ENCODE results near the gene RPL29.

RPL29 gene

DNA sequence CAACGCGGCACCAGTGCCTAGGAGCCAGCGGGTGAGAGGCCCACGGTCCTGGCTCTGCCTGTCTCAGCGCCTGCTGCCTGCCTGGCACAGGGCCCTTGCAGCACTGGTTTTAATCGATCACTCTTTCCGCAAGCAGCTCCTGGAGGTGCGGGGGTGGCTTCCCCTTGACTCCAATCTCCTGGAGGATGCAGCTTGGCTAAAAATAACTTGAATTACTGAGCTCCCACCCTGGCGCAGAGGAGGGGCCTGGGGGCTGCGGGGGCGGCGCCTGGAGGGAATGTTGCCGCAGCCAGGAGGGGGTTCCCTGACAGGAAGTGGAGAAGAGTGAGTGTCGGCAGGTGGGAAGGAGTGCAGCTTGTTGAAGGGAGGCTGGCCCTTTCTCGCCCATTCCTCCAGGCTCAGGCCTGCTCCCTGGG lies 9.9 kb upstream of the RPL29 start:
- peak; percentile 50 for DNase-seq (ENCODE audit: low read depth, low spot score)
- no peaks in the 10 kb centered on the region for H3K36me3 ChIP-seq (ENCODE audit: insufficient read depth, low read length)
- H3K9ac ChIP-seq (ENCODE audit: insufficient read length) = no peak overlapping the region
- H3K4me3 ChIP-seq = peak overlapping the region; percentile 48
- no peak; the same call in none of the 2 replicates for TF ChIP-seq POLR2AphosphoS5 (IDR thresholded peaks at IDR 0.05; ENCODE audit: borderline replicate concordance, low read depth, low read length)
- H3K27ac ChIP-seq = 0 out of 2 replicates have a peak overlapping the region, but pooled peaks have one; percentile 31
- no peaks in the 10 kb centered on the region for H3K9me3 ChIP-seq (ENCODE audit: low read depth, low read length)

DNA sequence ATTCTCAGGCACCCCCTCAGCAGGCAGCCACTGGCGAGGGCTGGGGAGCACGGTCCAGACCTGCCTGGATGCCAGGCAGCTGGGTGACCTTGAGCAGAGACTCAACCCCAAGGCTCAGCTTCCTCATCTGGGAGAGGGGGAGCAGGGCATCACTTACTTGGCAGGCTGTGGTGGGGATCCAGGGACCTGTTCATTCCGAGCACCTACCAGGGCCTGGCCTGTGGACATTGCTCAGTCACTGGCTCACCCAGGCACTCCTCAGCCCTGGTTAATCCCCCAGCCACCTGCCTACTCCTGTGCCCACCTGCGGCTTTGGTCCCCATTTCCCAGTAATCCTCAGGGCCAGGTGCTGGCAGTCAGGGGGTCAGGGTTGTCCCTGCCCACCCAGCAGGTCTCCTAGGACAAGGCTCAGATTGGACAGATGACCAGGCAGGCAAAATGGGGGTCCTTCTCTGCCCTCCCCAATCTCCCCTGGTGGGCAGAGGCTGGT lies 9.3 kb upstream of the RPL29 start:
- Histone ChIP-seq H3K4me3 (peak overlapping the region; percentile 48), H3K9ac (ENCODE audit: insufficient read length) (peak overlapping the region; percentile 45), H3K9me3 (ENCODE audit: low read depth, low read length) (no peaks in the 10 kb centered on the region), H3K27ac (peak overlapping the region; percentile 31; the same call in 1 of the 2 replicates), H3K36me3 (ENCODE audit: insufficient read depth, low read length) (no peaks in the 10 kb centered on the region)
- TF ChIP-seq EZH2 (IDR thresholded peaks at IDR 0.05) = no peak
- DNase-seq (ENCODE audit: low read depth, low spot score) = no peak

GRCh38 chr3:52004163-52004787 lies 8.6 kb upstream of the RPL29 start:
- Histone ChIP-seq H3K9ac (ENCODE audit: insufficient read length) (no peak overlapping the region), H3K4me3 (no peak overlapping the region), H3K36me3 (ENCODE audit: insufficient read depth, low read length) (no peaks in the 10 kb centered on the region), H3K9me3 (ENCODE audit: low read depth, low read length) (no peaks in the 10 kb centered on the region), H3K27ac (no peak overlapping the region)
- no peak for DNase-seq (ENCODE audit: low read depth, low spot score)
- TF ChIP-seq POLR2AphosphoS5 (IDR thresholded peaks at IDR 0.05; ENCODE audit: borderline replicate concordance, low read depth, low read length) (no peak), FOXP2 (optimal IDR thresholded peaks at IDR 0.05; ENCODE audit: control extremely low read depth, extremely low read length, insufficient read depth) (no peak), EZH2 (IDR thresholded peaks at IDR 0.05) (no peak)

DNA sequence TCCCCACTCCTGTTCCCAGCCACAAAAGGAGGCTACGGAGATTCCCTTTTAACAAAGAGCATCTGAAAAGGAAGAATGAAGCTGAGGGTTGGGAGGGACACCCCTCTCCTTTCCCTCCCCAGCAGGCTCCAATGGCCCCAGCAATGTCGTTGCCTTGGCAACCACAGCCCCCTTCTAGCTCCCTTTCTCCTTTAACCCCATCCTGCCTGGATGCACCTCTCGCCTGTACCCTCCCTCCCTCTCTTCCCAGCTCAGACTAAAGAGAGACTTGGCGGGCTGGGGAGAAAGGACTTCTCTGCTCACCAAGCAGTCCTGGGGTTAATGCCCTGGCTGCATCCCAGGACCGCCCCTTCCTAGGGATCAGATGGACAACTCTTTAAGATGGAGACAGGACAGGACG lies 7.1 kb upstream of the RPL29 start:
- no peak for TF ChIP-seq FOXP2 (optimal IDR thresholded peaks at IDR 0.05; ENCODE audit: control extremely low read depth, extremely low read length, insufficient read depth)
- Histone ChIP-seq H3K9me3 (ENCODE audit: low read depth, low read length) (no peaks in the 10 kb centered on the region), H3K27ac (no peak overlapping the region), H3K9ac (ENCODE audit: insufficient read length) (no peak overlapping the region), H3K36me3 (ENCODE audit: insufficient read depth, low read length) (no peaks in the 10 kb centered on the region), H3K4me3 (no peak overlapping the region)
- DNase-seq (ENCODE audit: low read depth, low spot score) = no peak

DNA sequence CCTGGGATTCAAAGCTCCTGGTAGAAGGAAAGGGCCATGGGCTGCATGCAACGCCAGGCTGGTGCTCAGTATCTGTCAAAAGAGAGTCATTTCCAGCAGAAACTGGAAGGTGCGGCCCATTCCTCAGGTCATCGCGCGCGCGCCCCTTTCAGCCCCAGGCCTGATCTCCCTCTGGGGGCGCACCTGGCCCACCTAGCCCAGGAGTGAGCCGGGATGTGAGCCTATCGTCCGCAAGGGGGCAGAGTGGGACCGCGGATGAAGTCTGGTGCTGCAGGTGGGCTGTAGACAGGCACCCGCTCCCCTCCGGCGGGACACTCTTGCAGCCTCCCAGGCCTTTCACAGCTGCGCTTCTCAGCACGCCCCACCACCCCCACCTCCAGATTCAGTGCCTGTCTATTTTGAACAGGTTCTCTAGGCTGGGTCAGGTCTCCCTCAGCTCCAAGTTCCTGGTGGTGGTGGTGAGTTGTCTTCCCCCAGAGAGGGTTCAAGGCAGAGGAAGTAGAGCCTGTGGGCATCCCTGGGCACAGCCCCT lies 5.8 kb upstream of the RPL29 start:
- Histone ChIP-seq H3K9me3 (ENCODE audit: low read depth, low read length) (no peaks in the 10 kb centered on the region), H3K9ac (ENCODE audit: insufficient read length) (no peak overlapping the region), H3K27ac (no peak overlapping the region), H3K4me3 (no peak overlapping the region), H3K36me3 (ENCODE audit: insufficient read depth, low read length) (no peaks in the 10 kb centered on the region)
- DNase-seq (ENCODE audit: low read depth, low spot score) = no peak
- no peak for TF ChIP-seq EZH2 (IDR thresholded peaks at IDR 0.05)
- TF ChIP-seq POLR2AphosphoS5 (IDR thresholded peaks at IDR 0.05; ENCODE audit: borderline replicate concordance, low read depth, low read length) = no peak
- TF ChIP-seq FOXP2 (optimal IDR thresholded peaks at IDR 0.05; ENCODE audit: control extremely low read depth, extremely low read length, insufficient read depth) = no peak

GRCh38 chr3:51999846-52000245 lies 4.2 kb upstream of the RPL29 start:
- Histone ChIP-seq H3K36me3 (ENCODE audit: insufficient read depth, low read length) (peaks cover 5% of the 10 kb centered on the region), H3K4me3 (no peak overlapping the region), H3K9ac (ENCODE audit: insufficient read length) (no peak overlapping the region), H3K9me3 (ENCODE audit: low read depth, low read length) (no peaks in the 10 kb centered on the region), H3K27ac (no peak overlapping the region)
- TF ChIP-seq EZH2 (IDR thresholded peaks at IDR 0.05) (no peak), POLR2AphosphoS5 (IDR thresholded peaks at IDR 0.05; ENCODE audit: borderline replicate concordance, low read depth, low read length) (no peak), FOXP2 (optimal IDR thresholded peaks at IDR 0.05; ENCODE audit: control extremely low read depth, extremely low read length, insufficient read depth) (no peak)
- DNase-seq (ENCODE audit: low read depth, low spot score) = no peak

- Histone ChIP-seq H3K27ac (no peak overlapping the region), H3K9me3 (ENCODE audit: low read depth, low read length) (no peaks in the 10 kb centered on the region), H3K4me3 (no peak overlapping the region), H3K36me3 (ENCODE audit: insufficient read depth, low read length) (peaks cover 16% of the 10 kb centered on the region), H3K9ac (ENCODE audit: insufficient read length) (no peak overlapping the region)
- no peak for DNase-seq (ENCODE audit: low read depth, low spot score)
- no peak for TF ChIP-seq POLR2AphosphoS5 (IDR thresholded peaks at IDR 0.05; ENCODE audit: borderline replicate concordance, low read depth, low read length)
- TF ChIP-seq EZH2 (IDR thresholded peaks at IDR 0.05) = no peak
- TF ChIP-seq FOXP2 (optimal IDR thresholded peaks at IDR 0.05; ENCODE audit: control extremely low read depth, extremely low read length, insufficient read depth) = no peak
Measured at GRCh38 chr3:51998774-51999173, 3.1 kb upstream of the RPL29 start.

DNA sequence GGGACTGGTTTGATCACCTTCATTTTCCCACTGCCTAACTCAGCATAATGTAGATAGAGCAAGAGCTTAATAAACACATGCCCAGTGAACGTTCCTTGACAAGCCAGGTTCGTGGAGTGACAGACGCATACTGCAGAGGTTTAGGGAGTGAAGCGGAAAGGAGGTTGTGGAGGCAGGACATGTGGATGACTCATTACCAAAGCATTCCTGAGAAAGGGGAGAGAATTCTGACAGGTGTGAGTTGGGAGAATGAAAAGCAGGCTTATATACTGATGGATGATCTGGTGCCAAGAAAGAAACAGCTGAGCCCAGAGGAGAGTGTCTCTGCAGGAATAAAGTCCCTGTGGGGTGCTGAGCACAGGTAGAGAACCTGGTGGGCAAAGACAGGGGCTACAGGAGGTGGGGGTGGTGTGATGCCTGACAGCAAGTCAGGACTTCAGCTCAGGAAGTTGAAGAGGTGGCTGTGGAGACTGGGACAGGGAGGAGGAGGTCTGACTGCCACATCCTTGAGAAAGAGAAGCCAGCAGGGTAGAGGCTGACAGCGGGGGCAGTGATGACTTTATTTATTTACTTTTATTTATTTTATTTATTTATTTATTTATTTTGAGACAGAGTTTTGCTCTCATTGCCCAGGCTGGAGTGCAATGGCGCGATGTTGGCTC lies 2.4 kb upstream of the RPL29 start:
- peaks cover 22% of the 10 kb centered on the region for H3K36me3 ChIP-seq (ENCODE audit: insufficient read depth, low read length)
- no peak overlapping the region for H3K27ac ChIP-seq
- H3K4me3 ChIP-seq = no peak overlapping the region
- no peak overlapping the region for H3K9ac ChIP-seq (ENCODE audit: insufficient read length)
- DNase-seq (ENCODE audit: low read depth, low spot score) = no peak
- H3K9me3 ChIP-seq (ENCODE audit: low read depth, low read length) = no peaks in the 10 kb centered on the region
- TF ChIP-seq POLR2AphosphoS5 (IDR thresholded peaks at IDR 0.05; ENCODE audit: borderline replicate concordance, low read depth, low read length) (no peak), EZH2 (IDR thresholded peaks at IDR 0.05) (no peak), FOXP2 (optimal IDR thresholded peaks at IDR 0.05; ENCODE audit: control extremely low read depth, extremely low read length, insufficient read depth) (no peak)

DNA sequence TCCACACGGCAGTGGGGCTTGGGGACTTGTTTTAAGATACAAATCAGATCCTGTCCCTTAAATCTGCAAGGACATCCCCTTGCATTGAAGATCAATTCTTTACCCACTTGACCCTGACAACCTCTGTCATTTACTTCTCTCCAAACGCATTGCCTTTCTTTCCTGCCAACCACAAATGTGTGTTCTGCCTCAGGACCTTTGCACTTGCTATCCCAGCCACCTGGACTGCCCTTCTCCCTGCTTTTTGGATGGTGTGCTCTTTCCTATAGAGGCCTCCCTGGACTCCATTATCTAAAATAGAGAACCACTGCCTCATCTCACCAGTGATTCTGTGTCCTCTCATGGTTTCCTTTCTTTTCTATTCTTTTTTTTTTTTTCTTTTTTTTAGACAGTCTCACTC lies 1.5 kb upstream of the RPL29 start:
- peaks cover 30% of the 10 kb centered on the region for H3K36me3 ChIP-seq (ENCODE audit: insufficient read depth, low read length)
- H3K9ac ChIP-seq (ENCODE audit: insufficient read length) = no peak overlapping the region
- DNase-seq (ENCODE audit: low read depth, low spot score) = no peak
- H3K9me3 ChIP-seq (ENCODE audit: low read depth, low read length) = no peaks in the 10 kb centered on the region
- H3K4me3 ChIP-seq = no peak overlapping the region
- TF ChIP-seq EZH2 (IDR thresholded peaks at IDR 0.05) (no peak), FOXP2 (optimal IDR thresholded peaks at IDR 0.05; ENCODE audit: control extremely low read depth, extremely low read length, insufficient read depth) (no peak), POLR2AphosphoS5 (IDR thresholded peaks at IDR 0.05; ENCODE audit: borderline replicate concordance, low read depth, low read length) (no peak)
- no peak overlapping the region for H3K27ac ChIP-seq
